ENCODE results near the gene PTPN23.

Gene PTPN23

GRCh38 chr3:47413751-47414150, 32.9 kb downstream of the PTPN23 start:
- no peaks in the 10 kb centered on the region for H3K9me3 Mint-ChIP-seq
- DNase-seq (ENCODE audit: low spot score): no peak
- no peak overlapping the region for H3K27ac Mint-ChIP-seq
- H3K4me3 Mint-ChIP-seq: no peak overlapping the region
- no peaks in the 10 kb centered on the region for H3K27me3 Mint-ChIP-seq (ENCODE audit: low read depth)
- H3K36me3 Mint-ChIP-seq (ENCODE audit: low read depth): peaks cover 22% of the 10 kb centered on the region
- no peaks in the 10 kb centered on the region for H3K4me1 Mint-ChIP-seq (ENCODE audit: low read depth)

DNA sequence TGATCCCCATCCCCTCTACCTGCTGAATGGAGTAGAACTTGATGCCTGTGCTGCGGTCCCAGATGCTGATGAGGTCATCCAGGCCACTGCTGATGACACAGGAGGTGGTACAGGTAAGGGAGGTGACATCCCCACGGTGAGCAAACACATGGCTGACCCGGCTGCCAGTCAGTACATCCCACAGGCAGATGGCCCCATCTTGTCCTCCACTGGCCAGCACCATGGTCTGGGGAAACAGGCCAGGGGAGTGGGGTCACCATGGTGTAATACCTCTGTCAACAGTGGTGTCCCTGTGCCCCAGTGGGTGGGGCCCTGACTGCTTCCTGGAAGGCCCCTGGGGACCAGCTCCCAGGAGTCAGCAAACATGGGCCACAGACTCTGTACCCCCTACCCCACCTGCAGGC, 33.3 kb downstream of the PTPN23 start:
- no peaks in the 10 kb centered on the region for H3K4me1 Mint-ChIP-seq (ENCODE audit: low read depth)
- H3K4me3 Mint-ChIP-seq: no peak overlapping the region
- H3K36me3 Mint-ChIP-seq (ENCODE audit: low read depth): peaks cover 26% of the 10 kb centered on the region
- no peaks in the 10 kb centered on the region for H3K9me3 Mint-ChIP-seq
- H3K27ac Mint-ChIP-seq: no peak overlapping the region
- H3K27me3 Mint-ChIP-seq (ENCODE audit: low read depth): no peaks in the 10 kb centered on the region
- no peak for DNase-seq (ENCODE audit: low spot score)

DNA sequence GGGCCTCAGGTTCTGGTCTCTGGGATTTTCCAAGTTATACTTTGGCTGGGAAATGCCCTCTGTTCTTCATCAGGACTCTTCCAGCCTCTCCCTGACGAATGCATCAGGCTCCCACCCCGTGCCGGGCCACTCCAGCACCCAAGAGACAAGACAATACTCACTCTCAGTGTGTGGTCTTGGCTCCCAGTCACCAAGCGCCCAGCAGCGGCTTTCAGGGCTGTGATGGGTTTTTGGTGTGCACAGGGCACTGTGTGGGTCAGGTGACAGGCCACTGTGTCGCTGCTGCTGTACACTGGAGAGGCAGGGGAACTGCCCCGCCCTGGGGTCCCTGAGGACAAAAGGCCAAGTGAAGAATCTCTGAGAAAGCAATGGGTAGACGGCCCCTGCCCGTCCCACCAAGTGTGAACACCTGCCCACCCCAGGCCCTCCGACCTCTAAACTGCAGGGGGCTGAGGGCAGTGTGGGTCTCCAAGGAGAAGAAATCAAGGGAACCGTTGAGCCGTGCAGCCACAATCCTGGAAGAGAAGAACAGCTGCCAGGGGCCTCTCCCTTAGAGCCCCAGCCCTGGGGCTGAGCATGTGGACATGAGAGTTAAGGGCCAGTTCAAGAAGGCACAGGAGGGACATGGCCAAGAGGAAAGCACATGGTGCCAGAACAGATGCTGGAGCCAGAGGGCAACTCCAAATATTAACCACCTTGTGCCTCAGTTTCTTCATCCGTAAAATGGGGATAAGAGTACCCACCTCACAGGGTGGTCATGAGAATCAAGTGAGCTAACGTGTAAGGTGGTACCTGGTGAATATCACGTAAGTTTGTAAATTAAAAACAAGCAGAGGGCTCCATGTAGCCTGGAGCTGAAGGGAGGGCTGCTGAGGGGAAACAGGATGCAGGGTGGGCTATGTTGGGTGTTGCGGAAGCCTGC, 34.1 kb downstream of the PTPN23 start:
- peaks cover 25% of the 10 kb centered on the region for H3K36me3 Mint-ChIP-seq (ENCODE audit: low read depth)
- no peak overlapping the region for H3K27ac Mint-ChIP-seq
- no peaks in the 10 kb centered on the region for H3K9me3 Mint-ChIP-seq
- H3K4me3 Mint-ChIP-seq: no peak overlapping the region
- no peaks in the 10 kb centered on the region for H3K27me3 Mint-ChIP-seq (ENCODE audit: low read depth)
- no peak for DNase-seq (ENCODE audit: low spot score)
- H3K4me1 Mint-ChIP-seq (ENCODE audit: low read depth): no peaks in the 10 kb centered on the region

- H3K27ac Mint-ChIP-seq: no peak overlapping the region
- peaks cover 27% of the 10 kb centered on the region for H3K36me3 Mint-ChIP-seq (ENCODE audit: low read depth)
Observed at GRCh38 chr3:47416041-47416440, 35.2 kb downstream of the PTPN23 start.

DNA sequence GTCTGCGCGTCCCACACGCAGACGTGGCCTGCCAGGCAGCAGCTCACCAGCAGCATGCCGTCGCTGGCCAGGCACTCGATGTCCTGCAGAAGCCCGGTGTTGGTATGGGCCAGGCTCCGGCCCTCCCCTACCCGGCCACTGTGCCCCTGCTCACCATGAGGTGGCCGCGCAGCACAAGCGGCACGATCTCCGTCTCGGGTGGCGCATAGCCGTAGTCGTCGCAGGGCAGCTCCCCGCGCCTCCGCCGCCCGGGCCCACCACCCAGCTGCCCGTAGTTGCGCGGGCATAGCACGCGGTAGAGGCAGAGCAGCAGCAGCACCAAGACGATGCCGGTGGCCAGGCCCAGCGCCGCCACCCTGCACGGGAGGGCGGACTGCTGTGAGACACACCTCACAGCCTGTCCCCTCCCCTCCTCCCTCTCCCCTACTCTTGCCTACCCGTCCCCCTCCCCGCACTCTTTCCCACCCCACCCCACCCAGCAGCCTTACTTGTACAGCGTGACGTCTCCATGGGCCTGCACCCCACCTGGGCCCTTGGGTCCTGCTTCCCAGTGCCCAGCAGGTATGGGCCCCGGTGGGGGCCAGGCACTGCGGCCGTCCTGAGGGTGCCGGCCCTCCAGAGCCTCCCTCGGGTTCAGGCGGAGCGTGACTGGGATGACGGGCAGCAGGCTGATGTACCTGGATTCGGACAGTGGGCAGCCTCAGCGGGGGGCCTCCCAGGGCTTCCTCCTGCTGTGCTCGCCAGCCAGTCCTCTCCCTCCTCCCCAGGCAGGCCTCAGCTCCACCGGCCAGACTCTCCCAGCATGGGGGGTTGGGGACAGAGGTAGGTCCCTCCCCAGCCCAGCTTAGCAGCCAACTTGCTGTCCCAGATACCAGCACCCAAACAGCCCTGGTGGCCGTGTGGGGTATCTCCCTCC, 37.6 kb downstream of the PTPN23 start:
- Mint-ChIP-seq H3K27me3 (ENCODE audit: low read depth) (no peaks in the 10 kb centered on the region), H3K27ac (no peak overlapping the region), H3K4me1 (ENCODE audit: low read depth) (peaks cover 4% of the 10 kb centered on the region), H3K4me3 (no peak overlapping the region), H3K9me3 (no peaks in the 10 kb centered on the region), H3K36me3 (ENCODE audit: low read depth) (peaks cover 20% of the 10 kb centered on the region)
- DNase-seq (ENCODE audit: low spot score): no peak

More at GRCh38 chr3:47416041-47416440, 35.2 kb downstream of the PTPN23 start:
- H3K4me3 Mint-ChIP-seq: no peak overlapping the region
- no peaks in the 10 kb centered on the region for H3K9me3 Mint-ChIP-seq
- no peak for DNase-seq (ENCODE audit: low spot score)
- no peaks in the 10 kb centered on the region for H3K27me3 Mint-ChIP-seq (ENCODE audit: low read depth)
- H3K4me1 Mint-ChIP-seq (ENCODE audit: low read depth): no peaks in the 10 kb centered on the region

DNA sequence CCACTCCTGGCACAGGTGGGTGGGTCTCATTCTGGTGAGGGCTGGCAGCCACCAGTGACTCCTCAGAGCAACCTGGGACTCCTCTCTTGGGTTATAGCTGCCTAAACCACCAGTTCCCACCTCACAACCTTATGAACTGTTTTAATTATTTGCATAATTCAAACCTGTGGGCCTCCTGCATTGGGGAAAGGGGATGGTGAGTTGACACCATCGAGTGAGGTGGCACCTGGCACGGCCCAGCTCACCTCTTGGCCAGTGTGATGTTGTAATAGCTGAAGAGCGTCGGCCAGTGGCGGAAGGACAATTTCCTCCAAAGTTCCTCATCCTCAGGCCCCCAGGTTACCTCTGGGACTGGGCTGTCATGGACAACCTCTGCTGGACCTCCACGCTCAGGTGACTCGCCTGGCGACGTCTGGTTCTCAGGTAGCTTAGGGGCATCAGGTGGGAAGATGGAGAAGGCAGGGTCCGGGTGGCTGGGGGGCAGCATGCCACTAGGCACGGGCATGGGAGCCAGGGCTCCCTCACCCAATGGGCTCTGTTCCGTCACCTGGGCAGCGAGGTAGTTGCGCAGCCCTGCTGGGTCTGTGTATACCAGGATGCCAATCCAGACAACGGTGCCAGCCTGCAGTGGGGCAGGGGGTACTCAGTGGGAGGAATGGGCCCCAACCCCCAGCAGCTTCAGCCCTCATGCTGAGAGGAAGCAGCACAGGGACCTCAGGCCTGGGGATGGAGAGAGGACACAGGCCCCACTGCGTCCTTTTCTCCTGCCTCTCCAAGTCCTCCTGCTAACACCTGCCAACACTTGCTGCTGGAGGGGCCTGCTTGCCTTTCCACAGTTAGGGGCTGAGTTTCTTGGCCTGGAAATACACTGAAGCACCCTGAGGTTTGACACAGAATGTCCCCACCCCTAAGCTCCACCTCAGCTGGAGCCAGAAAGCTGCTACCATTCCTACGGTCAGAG, 38.5 kb downstream of the PTPN23 start:
- Mint-ChIP-seq H3K27me3 (ENCODE audit: low read depth) (no peaks in the 10 kb centered on the region), H3K36me3 (ENCODE audit: low read depth) (peaks cover 19% of the 10 kb centered on the region), H3K9me3 (no peaks in the 10 kb centered on the region), H3K4me1 (ENCODE audit: low read depth) (peaks cover 4% of the 10 kb centered on the region), H3K4me3 (no peak overlapping the region), H3K27ac (peak overlapping the region; percentile 49)
- no peak for DNase-seq (ENCODE audit: low spot score)

GRCh38 chr3:47420044-47420430, 39.2 kb downstream of the PTPN23 start:
- Mint-ChIP-seq H3K27ac (no peak overlapping the region), H3K9me3 (no peaks in the 10 kb centered on the region), H3K36me3 (ENCODE audit: low read depth) (peaks cover 19% of the 10 kb centered on the region), H3K4me3 (no peak overlapping the region), H3K4me1 (ENCODE audit: low read depth) (peaks cover 4% of the 10 kb centered on the region), H3K27me3 (ENCODE audit: low read depth) (no peaks in the 10 kb centered on the region)
- no peak for DNase-seq (ENCODE audit: low spot score)

GRCh38 chr3:47420511-47421484, 40.0 kb downstream of the PTPN23 start:
- Mint-ChIP-seq H3K4me1 (ENCODE audit: low read depth) (peaks cover 4% of the 10 kb centered on the region), H3K4me3 (peak overlapping the region; percentile 69), H3K27me3 (ENCODE audit: low read depth) (no peaks in the 10 kb centered on the region), H3K36me3 (ENCODE audit: low read depth) (peaks cover 15% of the 10 kb centered on the region), H3K9me3 (no peaks in the 10 kb centered on the region), H3K27ac (peak overlapping the region; percentile 96)
- peak; percentile 83 for DNase-seq (ENCODE audit: low spot score)

- Mint-ChIP-seq H3K36me3 (ENCODE audit: low read depth) (peaks cover 14% of the 10 kb centered on the region), H3K9me3 (no peaks in the 10 kb centered on the region), H3K4me1 (ENCODE audit: low read depth) (peaks cover 4% of the 10 kb centered on the region), H3K27me3 (ENCODE audit: low read depth) (no peaks in the 10 kb centered on the region), H3K4me3 (peak overlapping the region; percentile 69), H3K27ac (peak overlapping the region; percentile 96)
- no peak for DNase-seq (ENCODE audit: low spot score)
Observed at GRCh38 chr3:47421741-47422649, 41.2 kb downstream of the PTPN23 start.

- Mint-ChIP-seq H3K27ac (peak overlapping the region; percentile 65), H3K27me3 (ENCODE audit: low read depth) (no peaks in the 10 kb centered on the region), H3K36me3 (ENCODE audit: low read depth) (peaks cover 14% of the 10 kb centered on the region), H3K4me3 (no peak overlapping the region), H3K9me3 (no peaks in the 10 kb centered on the region), H3K4me1 (ENCODE audit: low read depth) (peaks cover 4% of the 10 kb centered on the region)
- no peak for DNase-seq (ENCODE audit: low spot score)
Observed at GRCh38 chr3:47422743-47423142, 41.9 kb downstream of the PTPN23 start.

GRCh38 chr3:47423548-47424145, 42.8 kb downstream of the PTPN23 start:
- Mint-ChIP-seq H3K27me3 (ENCODE audit: low read depth) (no peaks in the 10 kb centered on the region), H3K27ac (no peak overlapping the region), H3K9me3 (no peaks in the 10 kb centered on the region), H3K36me3 (ENCODE audit: low read depth) (peaks cover 16% of the 10 kb centered on the region), H3K4me1 (ENCODE audit: low read depth) (peaks cover 4% of the 10 kb centered on the region), H3K4me3 (no peak overlapping the region)
- DNase-seq (ENCODE audit: low spot score): no peak
